Measurements from ENCODE around the gene WDFY2. TPM values are rescaled to one million over a fixed set of nuclear protein-coding genes. Genes with fewer than 3 reads are reported as not detected.
A peak's percentile ranks its signal among the peaks of the same experiment; 100 is the strongest.

Gene WDFY2
- total RNA-seq, 1 donor = 11.9 TPM

- no peaks in the 10 kb centered on the region for H3K9me3 ChIP-seq (ENCODE audit: low read depth, low read length)
- H4K20me1 ChIP-seq (ENCODE audit: insufficient read depth, low read length) = no peaks in the 10 kb centered on the region
- H3K79me2 ChIP-seq (ENCODE audit: insufficient read depth, low read length) = peaks cover 3% of the 10 kb centered on the region
- H2AFZ ChIP-seq (ENCODE audit: low read length) = no peak overlapping the region
- no peak overlapping the region for H3K4me3 ChIP-seq (ENCODE audit: insufficient read depth, low read length)
- H3K27ac ChIP-seq (ENCODE audit: low read depth, low read length) = no peak overlapping the region
- no peak for TF ChIP-seq CTCF (IDR thresholded peaks at IDR 0.05; ENCODE audit: extremely low read depth, low read depth, low read length)
- no peaks in the 10 kb centered on the region for H3K36me3 ChIP-seq (ENCODE audit: insufficient read depth, low read length)
- H3K4me2 ChIP-seq (ENCODE audit: insufficient read depth, low read length) = no peak overlapping the region
- DNase-seq (ENCODE audit: insufficient read length, low spot score, missing footprints) = no peak
- H3K4me1 ChIP-seq (ENCODE audit: insufficient read depth, low read length) = peaks cover 4% of the 10 kb centered on the region
- no peaks in the 10 kb centered on the region for H3K27me3 ChIP-seq (ENCODE audit: insufficient read depth, low read length)
Measured at GRCh38 chr13:51579676-51580075, 4.6 kb upstream of the WDFY2 start.

GRCh38 chr13:51581148-51581820 lies 3.0 kb upstream of the WDFY2 start:
- Histone ChIP-seq H4K20me1 (ENCODE audit: insufficient read depth, low read length) (no peaks in the 10 kb centered on the region), H3K4me2 (ENCODE audit: insufficient read depth, low read length) (no peak overlapping the region), H3K36me3 (ENCODE audit: insufficient read depth, low read length) (no peaks in the 10 kb centered on the region), H3K9me3 (ENCODE audit: low read depth, low read length) (no peaks in the 10 kb centered on the region), H3K79me2 (ENCODE audit: insufficient read depth, low read length) (peaks cover 19% of the 10 kb centered on the region), H3K4me3 (ENCODE audit: insufficient read depth, low read length) (no peak overlapping the region), H2AFZ (ENCODE audit: low read length) (no peak overlapping the region), H3K27me3 (ENCODE audit: insufficient read depth, low read length) (no peaks in the 10 kb centered on the region), H3K4me1 (ENCODE audit: insufficient read depth, low read length) (peaks cover 9% of the 10 kb centered on the region), H3K27ac (ENCODE audit: low read depth, low read length) (no peak overlapping the region)
- TF ChIP-seq CTCF (IDR thresholded peaks at IDR 0.05; ENCODE audit: extremely low read depth, low read depth, low read length) = no peak
- no peak for DNase-seq (ENCODE audit: insufficient read length, low spot score, missing footprints)

- no peak for DNase-seq (ENCODE audit: insufficient read length, low spot score, missing footprints)
- H3K4me2 ChIP-seq (ENCODE audit: insufficient read depth, low read length) = peak overlapping the region; percentile 83
- H3K27ac ChIP-seq (ENCODE audit: low read depth, low read length) = peak overlapping the region; percentile 74
- H3K36me3 ChIP-seq (ENCODE audit: insufficient read depth, low read length) = no peaks in the 10 kb centered on the region
- no peaks in the 10 kb centered on the region for H3K27me3 ChIP-seq (ENCODE audit: insufficient read depth, low read length)
- H3K4me1 ChIP-seq (ENCODE audit: insufficient read depth, low read length) = peaks cover 29% of the 10 kb centered on the region
- peak overlapping the region; percentile 85 for H3K4me3 ChIP-seq (ENCODE audit: insufficient read depth, low read length)
- peak overlapping the region; percentile 95 for H2AFZ ChIP-seq (ENCODE audit: low read length)
- H3K79me2 ChIP-seq (ENCODE audit: insufficient read depth, low read length) = peaks cover 41% of the 10 kb centered on the region
- no peak for TF ChIP-seq CTCF (IDR thresholded peaks at IDR 0.05; ENCODE audit: extremely low read depth, low read depth, low read length)
- no peaks in the 10 kb centered on the region for H4K20me1 ChIP-seq (ENCODE audit: insufficient read depth, low read length)
- H3K9me3 ChIP-seq (ENCODE audit: low read depth, low read length) = no peaks in the 10 kb centered on the region
Measured at GRCh38 chr13:51583469-51583874, 790 bp upstream of the WDFY2 start.

GRCh38 chr13:51584731-51585672 lies 740 bp downstream of the WDFY2 start:
- peak overlapping the region; percentile 85 for H3K4me3 ChIP-seq (ENCODE audit: insufficient read depth, low read length)
- H3K27ac ChIP-seq (ENCODE audit: low read depth, low read length) = peak overlapping the region; percentile 75
- no peaks in the 10 kb centered on the region for H3K9me3 ChIP-seq (ENCODE audit: low read depth, low read length)
- no peak for TF ChIP-seq CTCF (IDR thresholded peaks at IDR 0.05; ENCODE audit: extremely low read depth, low read depth, low read length)
- H2AFZ ChIP-seq (ENCODE audit: low read length) = peak overlapping the region; percentile 55
- peaks cover 43% of the 10 kb centered on the region for H3K4me1 ChIP-seq (ENCODE audit: insufficient read depth, low read length)
- H3K27me3 ChIP-seq (ENCODE audit: insufficient read depth, low read length) = no peaks in the 10 kb centered on the region
- H3K36me3 ChIP-seq (ENCODE audit: insufficient read depth, low read length) = no peaks in the 10 kb centered on the region
- H3K79me2 ChIP-seq (ENCODE audit: insufficient read depth, low read length) = peaks cover 56% of the 10 kb centered on the region
- H4K20me1 ChIP-seq (ENCODE audit: insufficient read depth, low read length) = no peaks in the 10 kb centered on the region
- peak; percentile 51 for DNase-seq (ENCODE audit: insufficient read length, low spot score, missing footprints)
- H3K4me2 ChIP-seq (ENCODE audit: insufficient read depth, low read length) = peak overlapping the region; percentile 86
